Colonic mucosa (tissue), 4 donors: ENCODE results near the gene EFCAB3. TPM values are rescaled to one million over a fixed set of nuclear protein-coding genes. Genes with fewer than 3 reads are reported as not detected.
"Not testable (repeated sequence)": the region's sequence is repeated elsewhere in the genome, so short reads cannot be mapped to it uniquely, and the experiment has no call there.

Source experiments
- DNase-seq: peaks from one replicate; pipeline ENCODE4 v3.0.0-alpha.2; 2020
- H3K27ac ChIP-seq: fragments of 200-600 bp; one replicate; pipeline ENCODE4 v1.8.0; 2021
- H3K27me3 ChIP-seq: fragments of 200-600 bp; one replicate; pipeline ENCODE4 v1.8.0; 2021
- H3K36me3 ChIP-seq: fragments of 200-600 bp; one replicate; pipeline ENCODE4 v1.8.0; 2021
- H3K4me1 ChIP-seq: fragments of 200-600 bp; one replicate; pipeline ENCODE4 v1.8.0; 2021; ENCODE audit warnings: mild to moderate bottlenecking
- H3K4me3 ChIP-seq: fragments of 200-600 bp; one replicate; pipeline ENCODE4 v1.8.0; 2021
- H3K9ac ChIP-seq, 2 donors: one replicate each; pipeline ENCODE4 v1.7.0; 2013; ENCODE audit warnings: control low read depth in 2 of 2, low read depth in 2 of 2, low read length in 2 of 2
- H3K9me3 ChIP-seq: fragments of 200-600 bp; one replicate; pipeline ENCODE4 v1.8.0; 2021
- intact Hi-C: fragments of 100-400 bp; cut with DNase I; formaldehyde crosslinking; loops from one replicate; pipeline ENCODE4 v1.14.1; 2022
- total RNA-seq, 2 donors: library from RNA; stranded (reverse); fragmentation: NEBNext Ultra II Directional in 1 of 2; extraction: Animal tissue kit (Norgen Biotek cat#: 25700) in 1 of 2; gene quantifications; one replicate each; pipeline ENCODE4 v1.2.1, GENCODE V29; 2021
- TF ChIP-seq, protein P1 (sequence below): fragments of 200-600 bp; IDR thresholded peaks from one replicate; pipeline ENCODE4 v1.8.0; 2022; ENCODE audit warnings: antibody characterized with exemption, mild to moderate bottlenecking
- donor health status: healthy.
- donor health status: DM: no; HTN: no; CAD: no.
- donor health status: DM: no; HTN: no; CAD: no.

The EFCAB3 gene
- total RNA-seq, 2 donors from 2014 or later = not detected

DNA sequence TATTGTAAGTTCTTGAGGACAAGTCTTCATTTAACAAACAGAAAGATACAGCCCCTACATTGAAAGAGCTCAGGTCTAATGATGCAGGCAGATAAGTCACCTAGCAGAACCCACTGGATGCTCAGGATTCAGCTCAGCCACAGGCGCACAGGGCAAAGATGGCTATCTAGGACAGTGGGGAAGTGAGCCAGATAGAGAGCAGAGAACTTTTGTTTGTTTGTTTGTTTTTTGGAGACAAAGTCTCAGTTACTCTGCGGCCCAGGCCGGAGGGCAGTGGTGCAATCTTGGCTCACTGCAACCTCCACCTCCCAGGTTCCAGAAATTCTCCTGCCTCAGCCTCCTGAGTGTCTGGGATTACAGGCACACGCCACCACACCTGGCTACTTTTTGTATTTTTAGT lies 63.7 kb downstream of the EFCAB3 start:
- H3K9ac ChIP-seq = no peak overlapping the region
- no peaks in the 10 kb centered on the region for H3K9me3 ChIP-seq
- peaks cover 15% of the 10 kb centered on the region for H3K36me3 ChIP-seq
- H3K4me1 ChIP-seq = no peaks in the 10 kb centered on the region
- TF ChIP-seq, protein P1, sequence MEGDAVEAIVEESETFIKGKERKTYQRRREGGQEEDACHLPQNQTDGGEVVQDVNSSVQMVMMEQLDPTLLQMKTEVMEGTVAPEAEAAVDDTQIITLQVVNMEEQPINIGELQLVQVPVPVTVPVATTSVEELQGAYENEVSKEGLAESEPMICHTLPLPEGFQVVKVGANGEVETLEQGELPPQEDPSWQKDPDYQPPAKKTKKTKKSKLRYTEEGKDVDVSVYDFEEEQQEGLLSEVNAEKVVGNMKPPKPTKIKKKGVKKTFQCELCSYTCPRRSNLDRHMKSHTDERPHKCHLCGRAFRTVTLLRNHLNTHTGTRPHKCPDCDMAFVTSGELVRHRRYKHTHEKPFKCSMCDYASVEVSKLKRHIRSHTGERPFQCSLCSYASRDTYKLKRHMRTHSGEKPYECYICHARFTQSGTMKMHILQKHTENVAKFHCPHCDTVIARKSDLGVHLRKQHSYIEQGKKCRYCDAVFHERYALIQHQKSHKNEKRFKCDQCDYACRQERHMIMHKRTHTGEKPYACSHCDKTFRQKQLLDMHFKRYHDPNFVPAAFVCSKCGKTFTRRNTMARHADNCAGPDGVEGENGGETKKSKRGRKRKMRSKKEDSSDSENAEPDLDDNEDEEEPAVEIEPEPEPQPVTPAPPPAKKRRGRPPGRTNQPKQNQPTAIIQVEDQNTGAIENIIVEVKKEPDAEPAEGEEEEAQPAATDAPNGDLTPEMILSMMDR = no peak
- no peak overlapping the region for H3K27ac ChIP-seq
- no peaks in the 10 kb centered on the region for H3K27me3 ChIP-seq
- H3K4me3 ChIP-seq = no peak overlapping the region
- intact Hi-C loops = no loop called here
- no peak for DNase-seq

DNA sequence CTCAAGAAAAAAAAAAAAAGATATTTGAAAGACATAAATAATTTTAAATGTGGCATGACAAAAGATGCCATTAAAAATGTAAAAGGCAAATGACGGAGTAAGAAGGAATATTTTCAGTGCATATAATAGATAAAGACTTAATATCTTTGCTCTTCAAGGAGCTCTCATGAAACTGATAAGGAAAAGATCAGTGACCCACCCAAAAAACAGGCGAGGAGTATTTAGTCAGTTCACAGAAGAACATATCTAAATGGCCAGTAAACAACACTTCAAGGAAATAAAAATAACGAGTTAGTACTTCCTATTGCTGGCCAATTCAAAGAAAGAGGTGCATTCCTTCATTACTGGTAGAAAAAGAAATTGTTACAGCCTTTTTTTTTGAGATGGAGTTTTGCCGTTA lies 65.4 kb downstream of the EFCAB3 start:
- peaks cover 15% of the 10 kb centered on the region for H3K36me3 ChIP-seq
- H3K27ac ChIP-seq, H3K9ac ChIP-seq, DNase-seq, H3K9me3 ChIP-seq, H3K4me1 ChIP-seq, H3K4me3 ChIP-seq, intact Hi-C loops, H3K27me3 ChIP-seq: not testable (repeated sequence)

DNA sequence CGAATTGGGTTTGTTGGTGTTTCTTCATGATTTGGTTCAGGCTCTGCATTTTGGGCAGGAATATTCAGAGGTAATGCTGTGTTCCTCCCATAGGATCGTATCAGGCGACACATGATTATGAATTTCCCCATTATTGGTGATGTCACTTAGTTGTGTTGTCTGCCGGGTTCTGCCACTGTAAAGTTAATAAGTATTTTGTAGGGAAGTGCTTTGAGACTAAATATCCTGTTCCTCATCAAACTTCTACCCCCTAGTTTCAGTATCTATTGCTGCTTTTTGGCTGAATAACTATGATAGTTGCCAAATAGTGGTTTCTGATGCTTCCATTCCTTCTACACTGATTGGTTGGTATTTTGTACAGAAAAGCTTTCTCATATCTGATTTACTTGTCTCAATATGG lies 71.8 kb downstream of the EFCAB3 start:
- H3K4me1 ChIP-seq, H3K4me3 ChIP-seq, intact Hi-C loops, H3K9me3 ChIP-seq, H3K36me3 ChIP-seq, DNase-seq, H3K9ac ChIP-seq, H3K27me3 ChIP-seq, H3K27ac ChIP-seq: not testable (repeated sequence)

GRCh38 chr17:62453041-62453440 lies 72.7 kb downstream of the EFCAB3 start:
- DNase-seq, H3K4me3 ChIP-seq, intact Hi-C loops, H3K9me3 ChIP-seq, H3K4me1 ChIP-seq, H3K27me3 ChIP-seq, H3K9ac ChIP-seq, H3K27ac ChIP-seq, H3K36me3 ChIP-seq: not testable (repeated sequence)

- H3K27ac ChIP-seq, H3K9me3 ChIP-seq, intact Hi-C loops, H3K9ac ChIP-seq, H3K4me1 ChIP-seq, DNase-seq, H3K4me3 ChIP-seq, H3K36me3 ChIP-seq, H3K27me3 ChIP-seq: not testable (repeated sequence)
Measured at GRCh38 chr17:62453656-62454055, 73.3 kb downstream of the EFCAB3 start.

GRCh38 chr17:62454111-62454510 lies 73.8 kb downstream of the EFCAB3 start:
- H3K9me3 ChIP-seq, intact Hi-C loops, H3K27ac ChIP-seq, DNase-seq, H3K4me3 ChIP-seq, H3K4me1 ChIP-seq, H3K36me3 ChIP-seq, H3K9ac ChIP-seq, H3K27me3 ChIP-seq: not testable (repeated sequence)

DNA sequence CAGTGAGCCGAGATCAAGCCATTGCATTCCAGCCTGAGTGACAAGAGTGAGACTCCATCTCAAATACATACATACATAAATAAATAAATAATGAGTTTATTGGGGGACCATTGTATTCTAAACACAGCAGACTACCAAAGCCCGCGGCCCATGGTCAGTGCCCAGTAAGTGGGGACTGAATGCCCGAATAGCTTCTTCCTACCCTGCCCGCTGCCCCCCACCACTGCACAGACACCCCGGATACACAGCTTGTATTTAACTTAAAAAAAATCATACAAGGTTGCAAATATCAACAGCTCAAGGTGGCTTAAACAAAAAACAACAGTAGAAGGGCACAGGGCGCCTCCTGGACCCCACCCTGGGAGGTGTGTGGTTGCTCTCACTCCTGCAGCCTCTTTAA lies 75.7 kb downstream of the EFCAB3 start:
- TF ChIP-seq, protein P1 = no peak
- no peak overlapping the region for H3K9ac ChIP-seq
- H3K9me3 ChIP-seq = no peaks in the 10 kb centered on the region
- no peaks in the 10 kb centered on the region for H3K4me1 ChIP-seq
- no peak for DNase-seq
- no peaks in the 10 kb centered on the region for H3K36me3 ChIP-seq
- intact Hi-C loops = no loop called here
- no peak overlapping the region for H3K27ac ChIP-seq
- no peaks in the 10 kb centered on the region for H3K27me3 ChIP-seq
- H3K4me3 ChIP-seq = no peak overlapping the region

- H3K27me3 ChIP-seq, H3K36me3 ChIP-seq, H3K4me3 ChIP-seq, H3K4me1 ChIP-seq, H3K9ac ChIP-seq, H3K27ac ChIP-seq, H3K9me3 ChIP-seq, intact Hi-C loops, DNase-seq: not testable (repeated sequence)
Measured at GRCh38 chr17:62458483-62458882, 78.1 kb downstream of the EFCAB3 start.

- H3K9me3 ChIP-seq, H3K4me3 ChIP-seq, H3K36me3 ChIP-seq, DNase-seq, H3K27me3 ChIP-seq, H3K27ac ChIP-seq, H3K9ac ChIP-seq, H3K4me1 ChIP-seq, intact Hi-C loops: not testable (repeated sequence)
Measured at GRCh38 chr17:62464422-62464821, 84.1 kb downstream of the EFCAB3 start.

GRCh38 chr17:62465271-62465670 lies 84.9 kb downstream of the EFCAB3 start:
- H3K4me3 ChIP-seq, H3K27ac ChIP-seq, H3K9ac ChIP-seq, H3K36me3 ChIP-seq, H3K4me1 ChIP-seq, DNase-seq, H3K27me3 ChIP-seq, H3K9me3 ChIP-seq, intact Hi-C loops: not testable (repeated sequence)
